Stimulated activated CD4-positive, alpha-beta T cell treated with anti-CD3 and anti-CD28 coated beads, Interleukin-2, amount 100 ng/mL, for 4 hours (primary cell): ENCODE data around the gene CELA3B.
"Not testable (repeated sequence)": the region's sequence is repeated elsewhere in the genome, so short reads cannot be mapped to it uniquely, and the experiment has no call there.

ENCODE experiments used
- DNase-seq: peaks from one replicate; pipeline ENCODE4 v3.0.0-alpha.2; 2020; ENCODE audit warnings: low read depth

The CELA3B gene

GRCh38 chr1:21976703-21977239, at the start of gene CELA3B:
Gene CELA3B, plus strand, starts transcription at chr1:21977022. Its CDS starts 18 bp downstream, at chr1:21977040.
- not testable (repeated sequence) for DNase-seq

- DNase-seq = no peak
These were observed 49.1 kb upstream of the CELA3B start for GRCh38 chr1:21927533-21928237.

GRCh38 chr1:21930080-21930571, 46.7 kb upstream of the CELA3B start:
- no peak for DNase-seq

- no peak for DNase-seq
These were observed 46.1 kb upstream of the CELA3B start for GRCh38 chr1:21930629-21931170.

GRCh38 chr1:21931171-21932093, 45.4 kb upstream of the CELA3B start:
- DNase-seq = no peak

GRCh38 chr1:21932127-21932526, 44.7 kb upstream of the CELA3B start:
- DNase-seq = no peak

GRCh38 chr1:21933397-21934248, 43.2 kb upstream of the CELA3B start:
- DNase-seq = no peak

- DNase-seq = no peak
These were observed 41.4 kb upstream of the CELA3B start for GRCh38 chr1:21935393-21935804.

- DNase-seq = no peak
These were observed 40.9 kb upstream of the CELA3B start for GRCh38 chr1:21935891-21936365.

GRCh38 chr1:21936366-21937031, 40.3 kb upstream of the CELA3B start:
- DNase-seq = no peak

GRCh38 chr1:21937034-21937371, 39.8 kb upstream of the CELA3B start, which contains the start of gene HSPG2:
Gene HSPG2, minus strand, starts transcription at chr1:21937310. Its CDS starts 93 bp downstream, at chr1:21937217.
- DNase-seq = no peak

GRCh38 chr1:21937372-21938121, 39.3 kb upstream of the CELA3B start:
- peak; percentile 47 for DNase-seq

- no peak for DNase-seq
These were observed 37.9 kb upstream of the CELA3B start for GRCh38 chr1:21938732-21939538.

- DNase-seq = no peak
These were observed 37.0 kb upstream of the CELA3B start for GRCh38 chr1:21939650-21940374.

GRCh38 chr1:21940492-21940891, 36.3 kb upstream of the CELA3B start:
- no peak for DNase-seq

GRCh38 chr1:21941370-21941769, 35.5 kb upstream of the CELA3B start:
- DNase-seq = no peak

- no peak for DNase-seq
These were observed 34.4 kb upstream of the CELA3B start for GRCh38 chr1:21942464-21942863.

GRCh38 chr1:21942959-21943640, 33.7 kb upstream of the CELA3B start:
- not testable (repeated sequence) for DNase-seq
